ENCODE data around the gene PRKN. TPM values are rescaled to one million over a fixed set of nuclear protein-coding genes. Genes with fewer than 3 reads are reported as not detected.

The PRKN gene
- total RNA-seq, 1 donor from 2014 or later: 0.79 TPM

DNA sequence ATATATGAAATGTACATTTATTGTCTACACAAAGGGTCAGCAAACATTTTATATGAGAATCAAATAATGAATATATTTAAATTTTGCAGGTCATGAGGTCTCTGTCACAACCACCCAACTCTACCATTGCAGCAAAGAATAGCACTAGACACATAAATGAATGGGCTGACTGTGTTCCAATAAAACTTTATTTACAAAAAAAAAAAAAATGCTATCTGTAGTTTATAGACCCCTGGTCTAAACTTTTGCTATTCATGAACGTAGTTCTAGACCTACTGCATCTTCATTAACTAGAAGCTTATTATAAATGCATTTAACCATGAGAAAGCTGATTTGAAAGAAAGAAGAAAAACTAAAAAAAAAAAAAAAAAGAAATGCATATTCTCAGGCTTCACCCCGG, 842.8 kb downstream of the PRKN start:
- no peak for FAIRE-seq
- Histone ChIP-seq H3K27me3 (ENCODE audit: control insufficient read depth, insufficient read depth, low read length) (no peaks in the 10 kb centered on the region), H3K4me3 (ENCODE audit: low read depth, low read length) (no peak overlapping the region), H3K36me3 (ENCODE audit: control insufficient read depth, insufficient read depth, low read length) (no peaks in the 10 kb centered on the region)
- DNase-seq (ENCODE audit: low read depth): no peak
- TF ChIP-seq, protein P1, sequence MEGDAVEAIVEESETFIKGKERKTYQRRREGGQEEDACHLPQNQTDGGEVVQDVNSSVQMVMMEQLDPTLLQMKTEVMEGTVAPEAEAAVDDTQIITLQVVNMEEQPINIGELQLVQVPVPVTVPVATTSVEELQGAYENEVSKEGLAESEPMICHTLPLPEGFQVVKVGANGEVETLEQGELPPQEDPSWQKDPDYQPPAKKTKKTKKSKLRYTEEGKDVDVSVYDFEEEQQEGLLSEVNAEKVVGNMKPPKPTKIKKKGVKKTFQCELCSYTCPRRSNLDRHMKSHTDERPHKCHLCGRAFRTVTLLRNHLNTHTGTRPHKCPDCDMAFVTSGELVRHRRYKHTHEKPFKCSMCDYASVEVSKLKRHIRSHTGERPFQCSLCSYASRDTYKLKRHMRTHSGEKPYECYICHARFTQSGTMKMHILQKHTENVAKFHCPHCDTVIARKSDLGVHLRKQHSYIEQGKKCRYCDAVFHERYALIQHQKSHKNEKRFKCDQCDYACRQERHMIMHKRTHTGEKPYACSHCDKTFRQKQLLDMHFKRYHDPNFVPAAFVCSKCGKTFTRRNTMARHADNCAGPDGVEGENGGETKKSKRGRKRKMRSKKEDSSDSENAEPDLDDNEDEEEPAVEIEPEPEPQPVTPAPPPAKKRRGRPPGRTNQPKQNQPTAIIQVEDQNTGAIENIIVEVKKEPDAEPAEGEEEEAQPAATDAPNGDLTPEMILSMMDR (IDR thresholded peaks at IDR 0.05; ENCODE audit: insufficient read depth, low read length, severe bottlenecking): no peak

DNA sequence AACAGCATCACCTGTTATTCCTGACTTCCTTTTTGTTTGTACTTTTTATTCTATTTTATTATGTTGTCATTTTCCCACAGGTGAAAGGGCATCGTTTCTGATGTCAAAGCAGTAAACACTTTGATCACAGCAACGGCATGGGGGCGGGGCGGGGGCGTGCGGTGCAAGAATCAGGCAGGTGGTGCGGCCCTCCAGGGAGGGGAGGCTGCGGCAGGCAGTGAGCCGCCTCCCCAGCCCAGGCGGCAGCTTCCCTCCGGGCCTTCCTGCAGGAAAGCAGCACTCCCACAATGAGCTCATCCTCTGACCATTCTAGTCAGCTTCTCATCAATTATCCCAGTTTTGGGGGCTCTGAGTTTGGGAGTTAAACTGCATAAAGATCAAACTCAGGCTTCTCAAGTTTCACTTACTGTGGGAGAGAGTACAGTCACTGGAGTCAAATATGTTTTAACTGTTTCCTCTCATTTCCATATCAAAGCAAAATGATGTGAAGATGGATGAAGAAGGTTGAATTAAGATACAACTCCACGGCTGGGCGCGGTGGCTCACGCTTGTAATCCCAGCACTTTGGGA, 845.3 kb downstream of the PRKN start:
- Histone ChIP-seq H3K27me3 (ENCODE audit: control insufficient read depth, insufficient read depth, low read length) (no peaks in the 10 kb centered on the region), H3K4me3 (ENCODE audit: low read depth, low read length) (no peak overlapping the region), H3K36me3 (ENCODE audit: control insufficient read depth, insufficient read depth, low read length) (no peaks in the 10 kb centered on the region)
- DNase-seq (ENCODE audit: low read depth) (no peak), FAIRE-seq (no peak)
- TF ChIP-seq, protein P1 (IDR thresholded peaks at IDR 0.05; ENCODE audit: insufficient read depth, low read length, severe bottlenecking): no peak

DNA sequence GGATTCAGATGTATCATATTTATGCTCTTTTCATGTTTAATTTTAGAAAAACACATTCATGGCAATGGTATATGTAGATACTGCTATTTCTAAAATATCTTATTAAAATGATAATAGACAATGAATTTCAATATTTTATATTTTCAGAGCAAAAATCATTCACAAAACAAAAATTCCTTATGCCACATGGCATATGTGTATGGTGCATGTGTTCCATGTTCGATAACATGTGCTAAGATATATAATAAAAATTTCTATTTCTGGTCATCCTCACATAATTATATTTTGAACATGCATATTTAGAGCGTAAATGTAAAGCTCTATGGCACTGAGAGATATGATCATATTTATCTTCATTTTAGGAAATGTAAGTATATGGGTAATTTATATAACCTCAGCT, 847.5 kb downstream of the PRKN start:
- TF ChIP-seq, protein P1 (IDR thresholded peaks at IDR 0.05; ENCODE audit: insufficient read depth, low read length, severe bottlenecking): no peak
- no peaks in the 10 kb centered on the region for H3K27me3 ChIP-seq (ENCODE audit: control insufficient read depth, insufficient read depth, low read length)
- FAIRE-seq (no peak), DNase-seq (ENCODE audit: low read depth) (no peak)
- H3K36me3 ChIP-seq (ENCODE audit: control insufficient read depth, insufficient read depth, low read length): no peaks in the 10 kb centered on the region
- H3K4me3 ChIP-seq (ENCODE audit: low read depth, low read length): no peak overlapping the region

DNA sequence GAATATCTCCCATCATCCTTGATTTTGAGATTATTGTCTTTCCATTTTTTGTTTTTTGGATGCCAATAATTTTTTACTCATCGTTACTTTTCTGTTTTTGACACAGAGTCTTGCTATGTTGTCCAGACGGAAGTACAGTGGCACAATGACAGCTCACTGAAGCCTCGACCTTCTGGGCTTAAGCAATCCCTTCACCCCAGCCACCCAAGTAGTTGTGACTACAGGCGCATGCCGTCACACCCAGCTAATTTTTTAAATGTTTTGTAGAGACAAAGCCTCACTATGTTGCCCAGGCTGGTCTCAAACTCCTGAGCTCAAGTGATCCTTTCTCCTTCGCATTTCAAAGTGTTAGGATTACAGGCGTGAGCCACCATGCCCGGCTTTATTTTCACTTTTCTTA, 851.3 kb downstream of the PRKN start:
- FAIRE-seq (no peak), DNase-seq (ENCODE audit: low read depth) (no peak)
- H3K36me3 ChIP-seq (ENCODE audit: control insufficient read depth, insufficient read depth, low read length): no peaks in the 10 kb centered on the region
- no peaks in the 10 kb centered on the region for H3K27me3 ChIP-seq (ENCODE audit: control insufficient read depth, insufficient read depth, low read length)
- TF ChIP-seq, protein P1 (IDR thresholded peaks at IDR 0.05; ENCODE audit: insufficient read depth, low read length, severe bottlenecking): no peak
- H3K4me3 ChIP-seq (ENCODE audit: low read depth, low read length): no peak overlapping the region

DNA sequence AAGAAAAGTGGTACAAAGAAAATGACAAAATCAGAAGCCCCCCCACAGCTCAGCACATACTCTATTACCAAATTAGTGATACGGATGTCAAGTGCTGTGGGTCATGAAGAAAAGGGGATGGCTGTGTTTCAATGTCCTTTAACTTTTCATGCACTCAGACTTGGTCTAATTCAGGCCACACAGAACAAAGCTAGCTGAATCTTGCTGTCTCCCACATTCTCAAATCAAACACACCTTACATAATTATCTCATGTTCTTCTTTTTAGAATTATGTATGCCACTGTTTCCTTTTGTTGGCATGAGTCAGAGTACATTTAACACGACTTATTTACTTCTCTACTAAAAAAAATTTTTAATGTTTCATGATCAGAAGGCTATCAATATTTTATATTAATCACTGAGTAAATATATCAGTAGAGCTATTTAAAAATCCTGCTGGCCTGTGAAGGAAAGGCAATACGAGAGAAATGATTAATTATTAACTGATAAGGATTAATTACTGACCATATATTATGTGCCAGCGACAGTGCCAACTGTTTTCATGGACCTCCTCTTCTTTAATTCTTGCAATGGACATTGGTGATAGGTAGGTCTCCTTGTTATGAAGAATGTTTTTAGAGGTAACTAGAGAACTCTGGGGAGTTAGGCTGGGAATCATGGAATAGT, 857.2 kb downstream of the PRKN start:
- no peak for FAIRE-seq
- H3K36me3 ChIP-seq (ENCODE audit: control insufficient read depth, insufficient read depth, low read length): no peaks in the 10 kb centered on the region

More for the DNA sequence above, 857.2 kb downstream of the PRKN start:
- H3K27me3 ChIP-seq (ENCODE audit: control insufficient read depth, insufficient read depth, low read length): no peaks in the 10 kb centered on the region
- DNase-seq (ENCODE audit: low read depth): no peak
- H3K4me3 ChIP-seq (ENCODE audit: low read depth, low read length): no peak overlapping the region
- TF ChIP-seq, protein P1 (IDR thresholded peaks at IDR 0.05; ENCODE audit: insufficient read depth, low read length, severe bottlenecking): no peak

Data from bronchial epithelial cell (primary cell).